A549 treated with GW870086 at 1 μM for 4 hours (cell line): ENCODE measurements around the gene NRTN. TPM values are rescaled to one million over a fixed set of nuclear protein-coding genes. Genes with fewer than 3 reads are reported as not detected.

Experiments
- total RNA-seq: library from RNA; stranded (reverse); fragments of 200-300 nt; extraction: Qiagen RNA extraction; gene quantifications from 5 replicates; pipeline ENCODE4 v1.2.3, GENCODE V29; 2022; ENCODE audit warnings: low read depth

The NRTN gene, protein sequence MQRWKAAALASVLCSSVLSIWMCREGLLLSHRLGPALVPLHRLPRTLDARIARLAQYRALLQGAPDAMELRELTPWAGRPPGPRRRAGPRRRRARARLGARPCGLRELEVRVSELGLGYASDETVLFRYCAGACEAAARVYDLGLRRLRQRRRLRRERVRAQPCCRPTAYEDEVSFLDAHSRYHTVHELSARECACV
- 0.85 to 1.6 TPM (median 1.5 TPM) in 5 replicates for total RNA-seq

GRCh38 chr19:5804516-5805461, at the start of gene NRTN:
Gene NRTN (plus strand): TSS chr19:5805067. CDS start chr19:5824166, 19,099 bp downstream.

DNA sequence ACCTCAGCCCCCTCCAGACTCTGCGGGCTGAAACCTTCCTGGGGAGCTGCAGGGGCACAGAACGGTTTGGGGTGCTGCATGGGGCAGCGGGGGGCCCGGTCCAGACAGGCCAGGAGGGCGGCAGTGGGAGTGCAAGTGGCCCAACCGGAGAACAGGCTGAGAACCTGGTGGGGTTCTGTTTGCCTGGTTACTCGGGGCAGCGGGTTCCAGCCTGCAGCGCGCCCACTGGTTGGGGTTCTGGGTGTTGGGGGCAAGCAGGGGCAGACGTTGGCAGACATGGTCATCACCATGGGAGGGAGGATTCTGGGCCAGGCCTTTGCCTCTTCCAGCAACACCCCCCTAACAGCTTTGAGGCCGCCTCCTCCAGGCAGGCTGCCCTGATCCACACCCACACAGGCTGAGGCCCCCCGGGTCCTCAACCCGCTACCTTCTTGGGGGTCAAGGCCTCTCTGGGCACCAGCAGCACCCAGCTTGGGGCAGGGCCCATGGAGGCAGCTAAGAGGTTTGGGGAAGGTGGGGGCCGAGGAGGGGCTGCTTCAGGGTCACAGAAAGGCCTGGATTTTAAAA, 20.2 kb upstream of the NRTN start, which contains the start of gene PRR22:
TSS of gene PRR22 (minus strand) at position 166 of the 567 bp plus-strand sequence. CDS start at position 80, 86 bp downstream.

GRCh38 chr19:5790559-5791520, 14.0 kb upstream of the NRTN start, which contains the start of gene DUS3L:
Gene DUS3L (minus strand): TSS chr19:5791163. CDS start chr19:5791141, 22 bp downstream.

GRCh38 chr19:5839065-5840017, 34.5 kb downstream of the NRTN start, which contains the start of gene FUT6:
Gene FUT6 (minus strand): TSS chr19:5839702. CDS start chr19:5832567, 7,135 bp downstream.

GRCh38 chr19:5851302-5851701, 46.4 kb downstream of the NRTN start, which contains the start of gene FUT3:
Gene FUT3 (minus strand): TSS chr19:5851449.

Other genes with a start within 250 kb of the NRTN start
- 2.0 to 3.9 TPM (median 2.3 TPM) in 5 replicates for gene TINCR, start 237.1 kb upstream of the NRTN start, total RNA-seq
- 25.7 to 36.2 TPM (median 34.0 TPM) in 5 replicates for gene SAFB2, start 182.3 kb upstream of the NRTN start, total RNA-seq
- gene SAFB, start 182.0 kb upstream of the NRTN start, total RNA-seq, result 49.4 to 56.8 TPM (median 52.6 TPM) in 5 replicates
- 49.7 to 74.6 TPM (median 63.9 TPM) in 5 replicates for gene MICOS13, start 124.6 kb upstream of the NRTN start, total RNA-seq
- 3.6 to 5.1 TPM (median 4.7 TPM) in 5 replicates for gene HSD11B1L, start 124.0 kb upstream of the NRTN start, total RNA-seq
- gene RPL36, start 114.8 kb upstream of the NRTN start, total RNA-seq, result 707 to 899 TPM (median 777 TPM) in 5 replicates
- 47.9 to 61.8 TPM (median 60.1 TPM) in 5 replicates for gene LONP1, start 84.9 kb upstream of the NRTN start, total RNA-seq
- gene CATSPERD, start 84.4 kb upstream of the NRTN start, total RNA-seq, result not detected in 5 replicates
- gene PRR22, start 20.3 kb upstream of the NRTN start, total RNA-seq, result 1.3 to 3.4 TPM (median 2.9 TPM) in 5 replicates
- 25.9 to 32.3 TPM (median 28.6 TPM) in 5 replicates for gene DUS3L, start 13.9 kb upstream of the NRTN start, total RNA-seq
- not detected in 5 replicates for gene FUT6, start 34.6 kb downstream of the NRTN start, total RNA-seq
- 0.20 TPM in 1 of 5 replicates, not detected in the others for gene FUT3, start 46.4 kb downstream of the NRTN start, total RNA-seq
- gene FUT5, start 65.5 kb downstream of the NRTN start, total RNA-seq, result not detected in 5 replicates
- 223 to 297 TPM (median 285 TPM) in 5 replicates for gene NDUFA11, start 98.7 kb downstream of the NRTN start, total RNA-seq
- 0.21 to 0.65 TPM (median 0.61 TPM) in 5 replicates for gene VMAC, start 99.8 kb downstream of the NRTN start, total RNA-seq
- gene CAPS, start 109.2 kb downstream of the NRTN start, total RNA-seq, result 0.86 to 1.5 TPM (median 0.96 TPM) in 5 replicates
- 39.7 to 43.9 TPM (median 43.0 TPM) in 5 replicates for gene RANBP3, start 173.1 kb downstream of the NRTN start, total RNA-seq